HCT116 (cell line): ENCODE data around the gene TUBGCP5.

Experiments
- CBX3 ChIP-seq: IDR thresholded peaks from 2 replicates; pipeline ENCODE4 v1.6.1; 2012; ENCODE audit warnings: low read depth
- ELF1 ChIP-seq: IDR thresholded peaks from 2 replicates; pipeline ENCODE4 v1.6.1; 2012; ENCODE audit warnings: low read depth, borderline replicate concordance
- EZH2 ChIP-seq: fragments of 200-600 bp; sonication (generic); IDR thresholded peaks from 2 replicates; pipeline ENCODE4 v1.6.1; 2017; ENCODE audit warnings: antibody characterized with exemption, mixed run types
- EZH2phosphoT487 ChIP-seq: fragments of 200-600 bp; IDR thresholded peaks from 2 replicates; pipeline ENCODE4 v1.6.1; 2018; ENCODE audit warnings: antibody characterized with exemption, borderline replicate concordance
- POLR2A ChIP-seq: IDR thresholded peaks from 2 replicates; pipeline ENCODE4 v1.7.0; 2011; ENCODE audit warnings: borderline replicate concordance; ENCODE audit not compliant: insufficient read depth, insufficient read length; ENCODE audit errors: extremely low read depth
- POLR2AphosphoS5 ChIP-seq: IDR thresholded peaks from 2 replicates; pipeline ENCODE4 v1.6.1; 2011; ENCODE audit warnings: mild to moderate bottlenecking, low read depth, low read length, moderate library complexity
- RAD21 ChIP-seq: IDR thresholded peaks from 2 replicates; pipeline ENCODE4 v1.6.1; 2012; ENCODE audit warnings: low read depth, mild to moderate bottlenecking
- SIN3A ChIP-seq: IDR thresholded peaks from 2 replicates; pipeline ENCODE4 v1.6.1; 2012; ENCODE audit warnings: low read depth
- SP1 ChIP-seq: IDR thresholded peaks from 2 replicates; pipeline ENCODE4 v1.6.1; 2012; ENCODE audit warnings: low read depth
- TF ChIP-seq, protein P1 (sequence below): IDR thresholded peaks from 2 replicates; pipeline ENCODE4 v1.6.1; 2012
- TF ChIP-seq, protein P2 (sequence below), 3 experiments: fragments of 200-600 bp in 1 of 3; sonication (generic) in 1 of 3; IDR thresholded peaks in 2 of 3; conservative IDR thresholded peaks in 1 of 3; 2 replicates each; pipeline ENCODE4 v1.5.1; 2012 to 2017; ENCODE audit warnings: low read depth in 2 of 3, low read length in 2 of 3, antibody characterized with exemption in 1 of 3, borderline replicate concordance in 1 of 3, control low read depth in 1 of 3, mild to moderate bottlenecking in 1 of 3, mixed read lengths in 1 of 3, mixed run types in 1 of 3, moderate library complexity in 1 of 3; ENCODE audit not compliant: insufficient read depth in 1 of 3
- TF ChIP-seq, protein P3 (sequence below): IDR thresholded peaks from 2 replicates; pipeline ENCODE4 v1.6.1; 2012

DNA sequence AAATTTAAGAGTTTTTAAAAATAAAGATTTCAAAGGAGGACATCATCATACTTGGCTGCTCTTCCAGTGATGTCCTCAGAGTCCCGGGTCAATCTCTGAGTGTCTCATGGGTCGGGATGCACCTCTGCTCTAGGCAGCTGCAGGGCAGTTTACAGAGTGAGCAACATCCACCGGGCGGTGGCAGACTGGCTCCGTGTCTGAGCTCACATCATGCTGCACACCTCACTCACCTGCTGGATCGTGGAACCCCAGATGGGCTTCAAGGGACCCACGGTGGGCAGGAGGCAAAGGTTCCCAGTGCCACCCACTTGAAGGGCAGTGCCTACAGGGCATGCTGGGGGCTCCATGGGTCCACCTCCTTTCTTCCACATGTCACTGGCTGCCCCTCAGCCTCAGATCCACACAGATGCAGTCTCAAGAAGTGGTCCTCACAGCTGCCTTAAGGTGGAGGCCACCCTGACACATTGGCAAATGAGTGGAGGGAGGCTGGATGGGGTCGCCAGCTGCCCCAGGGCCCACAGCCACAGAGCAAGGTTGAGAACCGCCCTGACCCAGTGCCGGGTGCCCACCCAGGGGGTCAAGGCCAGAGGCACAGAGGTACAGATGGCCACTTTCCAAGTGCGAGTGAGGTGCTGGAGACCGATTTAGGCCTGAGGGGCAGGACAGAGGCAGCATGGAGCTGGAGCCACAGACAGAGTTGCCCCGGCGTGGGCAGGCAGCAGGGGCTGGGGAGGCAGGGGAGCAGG is 84.4 kb downstream of the TUBGCP5 start:
- TF ChIP-seq, protein P1, sequence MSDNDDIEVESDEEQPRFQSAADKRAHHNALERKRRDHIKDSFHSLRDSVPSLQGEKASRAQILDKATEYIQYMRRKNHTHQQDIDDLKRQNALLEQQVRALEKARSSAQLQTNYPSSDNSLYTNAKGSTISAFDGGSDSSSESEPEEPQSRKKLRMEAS, result no peak
- TF ChIP-seq CBX3 (no peak), POLR2A (no peak), EZH2 (no peak), ELF1 (no peak), SIN3A (no peak), RAD21 (no peak), POLR2AphosphoS5 (no peak), EZH2phosphoT487 (no peak), SP1 (no peak)
- TF ChIP-seq, protein P2, sequence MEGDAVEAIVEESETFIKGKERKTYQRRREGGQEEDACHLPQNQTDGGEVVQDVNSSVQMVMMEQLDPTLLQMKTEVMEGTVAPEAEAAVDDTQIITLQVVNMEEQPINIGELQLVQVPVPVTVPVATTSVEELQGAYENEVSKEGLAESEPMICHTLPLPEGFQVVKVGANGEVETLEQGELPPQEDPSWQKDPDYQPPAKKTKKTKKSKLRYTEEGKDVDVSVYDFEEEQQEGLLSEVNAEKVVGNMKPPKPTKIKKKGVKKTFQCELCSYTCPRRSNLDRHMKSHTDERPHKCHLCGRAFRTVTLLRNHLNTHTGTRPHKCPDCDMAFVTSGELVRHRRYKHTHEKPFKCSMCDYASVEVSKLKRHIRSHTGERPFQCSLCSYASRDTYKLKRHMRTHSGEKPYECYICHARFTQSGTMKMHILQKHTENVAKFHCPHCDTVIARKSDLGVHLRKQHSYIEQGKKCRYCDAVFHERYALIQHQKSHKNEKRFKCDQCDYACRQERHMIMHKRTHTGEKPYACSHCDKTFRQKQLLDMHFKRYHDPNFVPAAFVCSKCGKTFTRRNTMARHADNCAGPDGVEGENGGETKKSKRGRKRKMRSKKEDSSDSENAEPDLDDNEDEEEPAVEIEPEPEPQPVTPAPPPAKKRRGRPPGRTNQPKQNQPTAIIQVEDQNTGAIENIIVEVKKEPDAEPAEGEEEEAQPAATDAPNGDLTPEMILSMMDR (IDR thresholded peaks at IDR 0.05 in 2 of 3, conservative IDR thresholded peaks at IDR 0.05 in 1 of 3; ENCODE audit: borderline replicate concordance in 1 of 3, insufficient read depth in 1 of 3, low read depth in 2 of 3, low read length in 2 of 3), result no peak
- TF ChIP-seq, protein P3, sequence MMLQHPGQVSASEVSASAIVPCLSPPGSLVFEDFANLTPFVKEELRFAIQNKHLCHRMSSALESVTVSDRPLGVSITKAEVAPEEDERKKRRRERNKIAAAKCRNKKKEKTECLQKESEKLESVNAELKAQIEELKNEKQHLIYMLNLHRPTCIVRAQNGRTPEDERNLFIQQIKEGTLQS, result no peak
